IMR-90 (cell line): ENCODE measurements around the gene COL5A3. TPM values are rescaled to one million over a fixed set of nuclear protein-coding genes. Genes with fewer than 3 reads are reported as not detected.

Experiments used
- ATAC-seq: fragments of 200-7000 bp; cut with Tn5 transposase; 2 replicates; pipeline ENCODE4 v1.9.1; 2020; ENCODE audit warnings: low read depth, mild to moderate bottlenecking, moderate library complexity
- BruUV-seq: library from RNA; stranded (reverse); fragments of 400-500 nt; replicated peaks from 2 replicates; lab custom pipeline; 2021; lab: Mats Ljungman, UMichigan
- CTCF ChIA-PET: fragments of 300-600 bp; formaldehyde crosslinking; extraction: SDS; loops from one replicate; lab custom pipeline; 2021; ENCODE audit warnings: antibody characterized with exemption; lab: Yijun Ruan, JAX
- POLR2A ChIA-PET: fragments of 300-600 bp; sonication (Branson Sonifier 250); formaldehyde crosslinking; loops from one replicate; lab custom pipeline; 2022; ENCODE audit warnings: antibody characterized with exemption; ENCODE audit not compliant: unreplicated experiment; lab: Charles Lee
- DNase-seq: peaks from one replicate; pipeline ENCODE4 v3.0.0; 2013
- H2AFZ ChIP-seq: replicated peaks from 2 replicates; pipeline ENCODE3; 2013; ENCODE audit warnings: low read length, mild to moderate bottlenecking; ENCODE audit not compliant: poor library complexity
- H2AK5ac ChIP-seq: 2 replicates; pipeline ENCODE4 v1.6.1; 2013; ENCODE audit warnings: low read depth, low read length, inconsistent platforms
- H2AK9ac ChIP-seq: replicated peaks from 2 replicates; pipeline ENCODE3; 2013; ENCODE audit warnings: mild to moderate bottlenecking, low read depth, low read length, moderate library complexity; ENCODE audit not compliant: poor library complexity
- H2BK120ac ChIP-seq: 2 replicates; pipeline ENCODE4 v1.6.1; 2013; ENCODE audit warnings: low read depth, low read length, inconsistent platforms
- H2BK15ac ChIP-seq: 3 replicates; pipeline ENCODE4 v1.6.1; 2013; ENCODE audit warnings: low read depth, low read length, inconsistent platforms
- H2BK20ac ChIP-seq: 2 replicates; pipeline ENCODE4 v1.6.1; 2013; ENCODE audit warnings: low read depth, mild to moderate bottlenecking, inconsistent platforms, low read length, moderate library complexity
- H2BK5ac ChIP-seq: 2 replicates; pipeline ENCODE4 v1.6.1; 2013; ENCODE audit warnings: mild to moderate bottlenecking, low read depth, low read length, inconsistent platforms; ENCODE audit not compliant: poor library complexity, severe bottlenecking
- H3K14ac ChIP-seq: replicated peaks from 2 replicates; pipeline ENCODE4 v1.6.1; 2013; ENCODE audit warnings: low read depth, low read length, inconsistent platforms
- H3K18ac ChIP-seq: 2 replicates; pipeline ENCODE4 v1.6.1; 2013; ENCODE audit warnings: low read depth, low read length, control low read depth
- H3K23ac ChIP-seq: 2 replicates; pipeline ENCODE4 v1.6.1; 2013; ENCODE audit warnings: low read depth, low read length, inconsistent platforms
- H3K27ac ChIP-seq: 2 replicates; pipeline ENCODE4 v1.5.1; 2013; ENCODE audit warnings: mild to moderate bottlenecking, control low read depth, low read length; ENCODE audit not compliant: insufficient read depth
- H3K27me3 ChIP-seq: 2 replicates; pipeline ENCODE4 v1.6.1; 2013; ENCODE audit warnings: low read length; ENCODE audit not compliant: control insufficient read depth, insufficient read depth
- H3K36me3 ChIP-seq: 2 replicates; pipeline ENCODE4 v1.6.1; 2013; ENCODE audit warnings: low read length, mixed read lengths; ENCODE audit not compliant: control insufficient read depth, insufficient read depth
- H3K4ac ChIP-seq: 2 replicates; pipeline ENCODE4 v1.6.1; 2013; ENCODE audit warnings: low read depth, low read length, inconsistent platforms
- H3K4me1 ChIP-seq: 2 replicates; pipeline ENCODE4 v1.6.1; 2013; ENCODE audit warnings: low read length, mixed read lengths; ENCODE audit not compliant: control insufficient read depth, insufficient read depth
- H3K4me2 ChIP-seq: 2 replicates; pipeline ENCODE4 v1.6.1; 2013; ENCODE audit warnings: low read depth, mild to moderate bottlenecking, control low read depth, low read length, moderate library complexity
- H3K4me3 ChIP-seq: 2 replicates; pipeline ENCODE4 v1.5.1; 2013; ENCODE audit warnings: low read depth, mild to moderate bottlenecking, control low read depth, low read length, moderate library complexity; ENCODE audit not compliant: insufficient read depth
- H3K56ac ChIP-seq: 2 replicates; pipeline ENCODE4 v1.6.1; 2013; ENCODE audit warnings: low read length, inconsistent platforms; ENCODE audit not compliant: insufficient read depth; ENCODE audit errors: extremely low read depth
- H3K79me1 ChIP-seq, 2 experiments: 2 replicates each; pipeline ENCODE4 v1.6.1; 2013; ENCODE audit warnings: low read length in 2 of 2, inconsistent platforms in 1 of 2, low read depth in 1 of 2
- H3K9ac ChIP-seq: 2 replicates; pipeline ENCODE4 v1.6.1; 2013; ENCODE audit warnings: low read depth, low read length, control low read depth
- H3K9me1 ChIP-seq: 2 replicates; pipeline ENCODE4 v1.6.1; 2013; ENCODE audit warnings: low read length, inconsistent platforms; ENCODE audit not compliant: insufficient read depth
- H3K9me3 ChIP-seq: 2 replicates; pipeline ENCODE4 v1.6.1; 2013; ENCODE audit warnings: low read length; ENCODE audit not compliant: control insufficient read depth, insufficient read depth
- H4K20me1 ChIP-seq: 2 replicates; pipeline ENCODE4 v1.6.1; 2013; ENCODE audit warnings: low read length, inconsistent platforms; ENCODE audit not compliant: insufficient read depth
- H4K5ac ChIP-seq: 2 replicates; pipeline ENCODE4 v1.6.1; 2013; ENCODE audit warnings: mild to moderate bottlenecking, low read depth, low read length, control low read depth
- H4K8ac ChIP-seq, 2 experiments: 2 replicates each; pipeline ENCODE4 v1.6.1; 2013; ENCODE audit warnings: low read depth in 2 of 2, low read length in 2 of 2, control low read depth in 1 of 2, inconsistent platforms in 1 of 2
- H4K91ac ChIP-seq: 2 replicates; pipeline ENCODE4 v1.6.1; 2013; ENCODE audit warnings: low read depth, low read length, inconsistent platforms; ENCODE audit not compliant: insufficient read depth
- BHLHE40 ChIP-seq: fragments of 150-350 bp; IDR thresholded peaks from 2 replicates; pipeline ENCODE4 v1.6.1; 2016; ENCODE audit warnings: mild to moderate bottlenecking, low read depth, low read length
- CEBPB ChIP-seq: IDR thresholded peaks from 2 replicates; pipeline ENCODE4 v1.6.1; 2012; ENCODE audit warnings: low read depth, low read length, improper control_type of control experiment
- CHD1 ChIP-seq: IDR thresholded peaks from 2 replicates; pipeline ENCODE4 v1.6.1; 2012; ENCODE audit warnings: low read depth, low read length, improper control_type of control experiment
- CTCF ChIP-seq: conservative IDR thresholded peaks from 2 replicates; pipeline ENCODE4 v1.5.1; 2012; ENCODE audit warnings: mild to moderate bottlenecking, low read depth, low read length, improper control_type of control experiment
- ELK1 ChIP-seq: fragments of 150-350 bp; IDR thresholded peaks from 2 replicates; pipeline ENCODE4 v1.6.1; 2016; ENCODE audit warnings: low read depth, mild to moderate bottlenecking, low read length, moderate library complexity, borderline replicate concordance
- FOS ChIP-seq: fragments of 150-350 bp; IDR thresholded peaks from 2 replicates; pipeline ENCODE4 v1.6.1; 2016; ENCODE audit warnings: low read depth, low read length
- MAFK ChIP-seq: IDR thresholded peaks from 2 replicates; pipeline ENCODE4 v1.6.1; 2012; ENCODE audit warnings: low read depth, low read length, improper control_type of control experiment
- MXI1 ChIP-seq: IDR thresholded peaks from 2 replicates; pipeline ENCODE4 v1.6.1; 2012; ENCODE audit warnings: low read depth, mild to moderate bottlenecking, low read length, moderate library complexity, borderline replicate concordance
- NFE2L2 ChIP-seq: fragments of 150-350 bp; IDR thresholded peaks from 2 replicates; pipeline ENCODE4 v1.6.1; 2016; ENCODE audit warnings: low read depth, mild to moderate bottlenecking, low read length
- POLR2A ChIP-seq: IDR thresholded peaks from 2 replicates; pipeline ENCODE4 v1.6.1; 2012; ENCODE audit warnings: mild to moderate bottlenecking, low read depth, low read length
- RAD21 ChIP-seq: IDR thresholded peaks from 2 replicates; pipeline ENCODE4 v1.6.1; 2012; ENCODE audit warnings: low read length, improper control_type of control experiment
- RCOR1 ChIP-seq: IDR thresholded peaks from 2 replicates; pipeline ENCODE4 v1.6.1; 2012; ENCODE audit warnings: mild to moderate bottlenecking, low read length, improper control_type of control experiment; ENCODE audit not compliant: insufficient replicate concordance
- RFX5 ChIP-seq: IDR thresholded peaks from 2 replicates; pipeline ENCODE4 v1.8.0; 2012; ENCODE audit warnings: low read depth, mild to moderate bottlenecking, low read length, moderate library complexity
- SMC3 ChIP-seq: fragments of 150-350 bp; IDR thresholded peaks from 2 replicates; pipeline ENCODE4 v1.6.1; 2016; ENCODE audit warnings: low read depth, mild to moderate bottlenecking, antibody characterized with exemption, low read length, moderate library complexity
- USF2 ChIP-seq: fragments of 150-350 bp; IDR thresholded peaks from 2 replicates; pipeline ENCODE4 v1.6.1; 2017; ENCODE audit warnings: mild to moderate bottlenecking, antibody characterized with exemption, low read length, low read depth
- WGBS, 2 experiments: methylation state at CpG; one replicate each; pipeline versions ENCODE4 v1.1.5 to v1.1.7; 2013; ENCODE audit warnings: missing lambda C conversion rate in 2 of 2; ENCODE audit not compliant: insufficient read length in 1 of 2; ENCODE audit errors: extremely low coverage in 2 of 2; 5-methylcytosine and 5-hydroxymethylcytosine counted together
- dilution Hi-C: fragments of 300-500 bp; cut with HindIII; formaldehyde crosslinking; loops from one replicate; pipeline ENCODE4 v1.14.3; 2018; ENCODE audit warnings: low sequenced_read_pairs; ENCODE audit not compliant: unreplicated experiment
- in situ Hi-C: fragments of 300-500 bp; cut with MboI; formaldehyde crosslinking; loops from 3 replicates; pipeline ENCODE4 v1.14.3; 2019; ENCODE audit warnings: low sequenced_read_pairs, inconsistent platforms, mixed read lengths
- intact Hi-C: fragments of 100-400 bp; cut with micrococcal nuclease; formaldehyde crosslinking; loops from 2 replicates; pipeline ENCODE4 v1.10.0; 2022
- polyA plus RNA-seq, 3 experiments: library from polyadenylated mRNA; depleted of rRNA; stranded (reverse); fragments of >200 nt; gene quantifications; 2 replicates each; pipeline ENCODE4 v1.2.3, GENCODE V29; 2012; ENCODE audit warnings: low replicate concordance in 1 of 3
- total RNA-seq: library from RNA; depleted of rRNA; stranded (reverse); fragments of >200 nt; gene quantifications from 2 replicates; pipeline ENCODE4 v1.2.3, GENCODE V29; 2012

Gene COL5A3
- total and polyA plus RNA-seq, 2 of the 4 experiments (the other 2 are of a cell fraction): 0.54 to 1.5 TPM

GRCh38 chr19:9913237-9914000 is 96.9 kb downstream of the COL5A3 start:
- Histone ChIP-seq H2AFZ (peak overlapping the region; percentile 82), H3K56ac (no peak overlapping the region), H2AK5ac (no peak overlapping the region), H3K4me2 (peak overlapping the region; percentile 68), H3K9me3 (no peaks in the 10 kb centered on the region), H4K91ac (no peak overlapping the region), H3K79me1 (no peaks in the 10 kb centered on the region; a peak in 1 of 4 replicates), H2BK120ac (no peak overlapping the region), H4K8ac (no peak overlapping the region), H2BK5ac (no peak overlapping the region), H3K23ac (no peak overlapping the region), H2AK9ac (peak overlapping the region; percentile 35), H3K36me3 (no peaks in the 10 kb centered on the region), H2BK15ac (no peak overlapping the region), H3K9ac (no peak overlapping the region), H3K18ac (no peak overlapping the region), H3K4me3 (peak overlapping the region; percentile 41), H3K27ac (no peak overlapping the region), H3K14ac (no peak overlapping the region), H4K5ac (no peak overlapping the region), H2BK20ac (no peak overlapping the region), H4K20me1 (no peaks in the 10 kb centered on the region), H3K4ac (no peak overlapping the region), H3K27me3 (peaks cover 16% of the 10 kb centered on the region), H3K9me1 (peaks cover 9% of the 10 kb centered on the region; the same call in 1 of the 2 replicates), H3K4me1 (peaks cover 2% of the 10 kb centered on the region; the same call in 1 of the 2 replicates)
- DNase-seq (no peak), ATAC-seq (peak; percentile 22)
- POLR2A ChIA-PET: no interaction called here
- BruUV-seq: no TSS peak
- 2% methylated on average over 16 of the region's 95 CpGs; no CpG with 5 or more reads in 1 of the 2 experiments for WGBS, 2 experiments
- dilution Hi-C loops: no loop called here
- intact Hi-C loops: loop anchor here (5.0 to 10.0 kb wide), 2 partner anchors 289 to 776 kb away; partner anchors contain the start of gene ZNF561
- CTCF ChIA-PET: no interaction called here
- in situ Hi-C loops: loop anchor here (5.0 kb wide), 1 partner anchor 41 kb away; no protein-coding TSS in a partner anchor
- TF ChIP-seq NFE2L2: no peak
- TF ChIP-seq RAD21: no peak
- TF ChIP-seq CEBPB: no peak
- TF ChIP-seq BHLHE40: no peak
- TF ChIP-seq RFX5: no peak
- TF ChIP-seq MAFK: no peak
- TF ChIP-seq SMC3: no peak
- no peak for TF ChIP-seq CHD1
- no peak for TF ChIP-seq MXI1
- TF ChIP-seq POLR2A: no peak
- no peak for TF ChIP-seq ELK1
- TF ChIP-seq USF2: no peak
- no peak for TF ChIP-seq RCOR1
- no peak for TF ChIP-seq CTCF
- TF ChIP-seq FOS: no peak
